Ovary (tissue), 3 donors: Measurements from ENCODE around the gene SLC29A4.

Experiments
- EP300 ChIP-seq: sonication (generic); formaldehyde crosslinking; IDR thresholded peaks from one replicate; pipeline ENCODE4 v1.6.1; 2017; ENCODE audit warnings: antibody characterized with exemption
- POLR2A ChIP-seq: fragments of 450-650 bp; IDR thresholded peaks from one replicate; pipeline ENCODE4 v1.6.1; 2017; ENCODE audit warnings: antibody characterized with exemption, mild to moderate bottlenecking, moderate library complexity
- TF ChIP-seq, protein P1 (sequence below), 3 donors: fragments of 450-650 bp in 2 of 3; fragments of 200-600 bp in 1 of 3; IDR thresholded peaks; one replicate each; pipeline versions ENCODE4 v1.5.1 to v1.8.0; 2016 to 2022; ENCODE audit warnings: antibody characterized with exemption in 3 of 3, mild to moderate bottlenecking in 1 of 3
- donor health status: DM: no; HTN: no; CAD: no.

DNA sequence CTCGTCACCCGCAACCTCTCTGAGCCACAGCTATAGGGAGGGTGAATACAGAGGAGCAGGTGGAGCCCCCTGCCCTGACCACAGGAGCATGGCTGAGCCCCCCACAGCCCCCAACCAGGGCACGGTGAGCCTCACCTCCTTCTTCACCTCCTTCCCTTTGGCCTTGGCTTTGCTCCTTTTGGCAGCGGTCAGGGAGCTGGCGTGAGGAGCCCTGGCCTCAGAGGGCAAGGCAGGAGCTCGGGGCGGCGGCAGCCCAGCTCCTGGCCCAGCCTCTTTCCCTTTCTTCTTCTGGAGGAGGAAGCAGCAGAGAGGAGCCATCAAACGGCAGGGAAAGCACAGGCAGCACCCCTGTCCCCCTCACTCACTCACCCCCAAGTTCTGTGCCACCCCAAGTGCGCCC lies 42.2 kb downstream of the SLC29A4 start:
- TF ChIP-seq, protein P1, sequence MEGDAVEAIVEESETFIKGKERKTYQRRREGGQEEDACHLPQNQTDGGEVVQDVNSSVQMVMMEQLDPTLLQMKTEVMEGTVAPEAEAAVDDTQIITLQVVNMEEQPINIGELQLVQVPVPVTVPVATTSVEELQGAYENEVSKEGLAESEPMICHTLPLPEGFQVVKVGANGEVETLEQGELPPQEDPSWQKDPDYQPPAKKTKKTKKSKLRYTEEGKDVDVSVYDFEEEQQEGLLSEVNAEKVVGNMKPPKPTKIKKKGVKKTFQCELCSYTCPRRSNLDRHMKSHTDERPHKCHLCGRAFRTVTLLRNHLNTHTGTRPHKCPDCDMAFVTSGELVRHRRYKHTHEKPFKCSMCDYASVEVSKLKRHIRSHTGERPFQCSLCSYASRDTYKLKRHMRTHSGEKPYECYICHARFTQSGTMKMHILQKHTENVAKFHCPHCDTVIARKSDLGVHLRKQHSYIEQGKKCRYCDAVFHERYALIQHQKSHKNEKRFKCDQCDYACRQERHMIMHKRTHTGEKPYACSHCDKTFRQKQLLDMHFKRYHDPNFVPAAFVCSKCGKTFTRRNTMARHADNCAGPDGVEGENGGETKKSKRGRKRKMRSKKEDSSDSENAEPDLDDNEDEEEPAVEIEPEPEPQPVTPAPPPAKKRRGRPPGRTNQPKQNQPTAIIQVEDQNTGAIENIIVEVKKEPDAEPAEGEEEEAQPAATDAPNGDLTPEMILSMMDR (IDR thresholded peaks at IDR 0.05), result no peak
- no peak for TF ChIP-seq POLR2A
- no peak for TF ChIP-seq EP300
